Keratinocyte (primary cell): Measurements from ENCODE around the gene ARHGEF16.

Source experiments
- EZH2 ChIP-seq: IDR thresholded peaks from one replicate; pipeline ENCODE4 v1.6.1; 2012; ENCODE audit warnings: inconsistent platforms, mild to moderate bottlenecking, low read length, moderate library complexity
- TF ChIP-seq, protein P1 (sequence below), 3 experiments: IDR thresholded peaks in 1 of 3; conservative IDR thresholded peaks in 1 of 3; optimal IDR thresholded peaks in 1 of 3; 2 replicates in 2 of 3; 3 replicates in 1 of 3; pipeline versions ENCODE3 to v1.5.1; 2011; ENCODE audit warnings: low read length in 3 of 3, mild to moderate bottlenecking in 3 of 3, moderate library complexity in 2 of 3, control low read depth in 1 of 3, inconsistent platforms in 1 of 3; ENCODE audit not compliant: insufficient read depth in 2 of 3; ENCODE audit errors: extremely low read depth in 1 of 3

- TF ChIP-seq, protein P1, sequence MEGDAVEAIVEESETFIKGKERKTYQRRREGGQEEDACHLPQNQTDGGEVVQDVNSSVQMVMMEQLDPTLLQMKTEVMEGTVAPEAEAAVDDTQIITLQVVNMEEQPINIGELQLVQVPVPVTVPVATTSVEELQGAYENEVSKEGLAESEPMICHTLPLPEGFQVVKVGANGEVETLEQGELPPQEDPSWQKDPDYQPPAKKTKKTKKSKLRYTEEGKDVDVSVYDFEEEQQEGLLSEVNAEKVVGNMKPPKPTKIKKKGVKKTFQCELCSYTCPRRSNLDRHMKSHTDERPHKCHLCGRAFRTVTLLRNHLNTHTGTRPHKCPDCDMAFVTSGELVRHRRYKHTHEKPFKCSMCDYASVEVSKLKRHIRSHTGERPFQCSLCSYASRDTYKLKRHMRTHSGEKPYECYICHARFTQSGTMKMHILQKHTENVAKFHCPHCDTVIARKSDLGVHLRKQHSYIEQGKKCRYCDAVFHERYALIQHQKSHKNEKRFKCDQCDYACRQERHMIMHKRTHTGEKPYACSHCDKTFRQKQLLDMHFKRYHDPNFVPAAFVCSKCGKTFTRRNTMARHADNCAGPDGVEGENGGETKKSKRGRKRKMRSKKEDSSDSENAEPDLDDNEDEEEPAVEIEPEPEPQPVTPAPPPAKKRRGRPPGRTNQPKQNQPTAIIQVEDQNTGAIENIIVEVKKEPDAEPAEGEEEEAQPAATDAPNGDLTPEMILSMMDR (optimal IDR thresholded peaks at IDR 0.05 in 1 of 3, IDR thresholded peaks at IDR 0.05 in 1 of 3, conservative IDR thresholded peaks at IDR 0.05 in 1 of 3; ENCODE audit: extremely low read depth in 1 of 3, insufficient read depth in 2 of 3, low read length in 3 of 3) = no peak
- TF ChIP-seq EZH2 = no peak
These were observed 14.2 kb upstream of the ARHGEF16 start for GRCh38 chr1:3440300-3440681.
